OCI-LY7 (cell line): Measurements from ENCODE around the gene LPCAT3. TPM values are rescaled to one million over a fixed set of nuclear protein-coding genes. Genes with fewer than 3 reads are reported as not detected.

Experiments used
- BruUV-seq: library from RNA; stranded (reverse); fragments of 400-500 nt; replicated peaks from 2 replicates; lab custom pipeline; 2021; lab: Mats Ljungman, UMichigan
- CTCF ChIA-PET: fragments of 300-600 bp; sonication (Branson Sonifier 250); formaldehyde crosslinking; loops from one replicate; lab custom pipeline; 2022; ENCODE audit warnings: antibody characterized with exemption; ENCODE audit not compliant: unreplicated experiment; lab: Charles Lee
- POLR2A ChIA-PET: fragments of 300-600 bp; sonication (Branson Sonifier 250); formaldehyde crosslinking; loops from one replicate; lab custom pipeline; 2022; ENCODE audit warnings: antibody characterized with exemption; lab: Charles Lee
- DNase-seq: peaks from one replicate; pipeline ENCODE4 v3.0.0-alpha.2; 2015; ENCODE audit warnings: low spot score
- H2AFZ ChIP-seq: fragments of 200-600 bp; sonication (generic), shearing (Covaris generic); 2 replicates; pipeline ENCODE4 v1.6.1; 2014; ENCODE audit warnings: mild to moderate bottlenecking, antibody characterized with exemption, low read length, moderate library complexity
- H3K27ac ChIP-seq: fragments of 200-600 bp; sonication (generic); 2 replicates; pipeline ENCODE4 v1.5.1; 2014; ENCODE audit warnings: mixed run types, low read depth, mild to moderate bottlenecking, moderate library complexity, low read length, inconsistent platforms; ENCODE audit not compliant: poor library complexity, severe bottlenecking
- H3K36me3 ChIP-seq: fragments of 200-600 bp; sonication (generic); 2 replicates; pipeline ENCODE4 v1.6.1; 2014; ENCODE audit warnings: mild to moderate bottlenecking, antibody characterized with exemption, low read length, moderate library complexity, mixed read lengths; ENCODE audit not compliant: insufficient read depth
- H3K4me1 ChIP-seq: fragments of 200-600 bp; sonication (generic); 2 replicates; pipeline ENCODE4 v1.5.1; 2014; ENCODE audit warnings: mild to moderate bottlenecking, low read length; ENCODE audit not compliant: insufficient read depth, poor library complexity, severe bottlenecking
- H3K4me2 ChIP-seq: fragments of 200-600 bp; sonication (generic); 2 replicates; pipeline ENCODE4 v1.6.1; 2014; ENCODE audit warnings: mild to moderate bottlenecking, low read length
- H3K4me3 ChIP-seq: fragments of 200-600 bp; sonication (generic); 2 replicates; pipeline ENCODE4 v1.5.1; 2014; ENCODE audit warnings: mild to moderate bottlenecking, low read depth, low read length; ENCODE audit not compliant: poor library complexity, severe bottlenecking
- H3K79me2 ChIP-seq: fragments of 200-600 bp; sonication (generic); 2 replicates; pipeline ENCODE4 v1.6.1; 2016; ENCODE audit warnings: low read depth, mild to moderate bottlenecking, low read length, moderate library complexity, mixed read lengths; ENCODE audit not compliant: insufficient read depth
- H3K9me2 ChIP-seq: fragments of 200-600 bp; sonication (generic); 2 replicates; pipeline ENCODE4 v1.6.1; 2016; ENCODE audit warnings: mild to moderate bottlenecking, low read length, mixed read lengths; ENCODE audit not compliant: insufficient read depth
- H3K9me3 ChIP-seq: fragments of 200-600 bp; sonication (generic); 2 replicates; pipeline ENCODE4 v1.6.1; 2014; ENCODE audit warnings: mild to moderate bottlenecking, mixed run types, low read length, mixed read lengths
- H4K20me1 ChIP-seq: fragments of 200-600 bp; sonication (generic); 2 replicates; pipeline ENCODE4 v1.6.1; 2014; ENCODE audit warnings: mild to moderate bottlenecking, antibody characterized with exemption, low read length, moderate library complexity, mixed read lengths; ENCODE audit not compliant: insufficient read depth
- EZH2phosphoT487 ChIP-seq: fragments of 200-600 bp; sonication (generic); IDR thresholded peaks from 2 replicates; pipeline ENCODE4 v1.6.1; 2018; ENCODE audit warnings: low read depth, borderline replicate concordance, mild to moderate bottlenecking, mixed run types, antibody characterized with exemption, low read length, moderate library complexity, mixed read lengths
- intact Hi-C: fragments of 100-400 bp; cut with micrococcal nuclease; formaldehyde crosslinking; loops from one replicate; pipeline ENCODE4 v1.10.0; 2022; ENCODE audit not compliant: unreplicated experiment
- total RNA-seq, 2 experiments: library from RNA; depleted of rRNA in 1 of 2; stranded (reverse); fragments of >200 nt in 1 of 2; shearing (Covaris generic) in 1 of 2; gene quantifications; 2 replicates each; pipeline ENCODE4 v1.2.3, GENCODE V29; 2014 to 2022
- TF ChIP-seq, protein P1 (sequence below): fragments of 200-600 bp; sonication (generic); conservative IDR thresholded peaks from 2 replicates; pipeline ENCODE4 v1.5.1; 2014; ENCODE audit warnings: mild to moderate bottlenecking, antibody characterized with exemption, low read length, moderate library complexity, mixed read lengths

The LPCAT3 gene
- total RNA-seq, 2 experiments from 2014 or later, result 17.4 to 29.7 TPM

DNA sequence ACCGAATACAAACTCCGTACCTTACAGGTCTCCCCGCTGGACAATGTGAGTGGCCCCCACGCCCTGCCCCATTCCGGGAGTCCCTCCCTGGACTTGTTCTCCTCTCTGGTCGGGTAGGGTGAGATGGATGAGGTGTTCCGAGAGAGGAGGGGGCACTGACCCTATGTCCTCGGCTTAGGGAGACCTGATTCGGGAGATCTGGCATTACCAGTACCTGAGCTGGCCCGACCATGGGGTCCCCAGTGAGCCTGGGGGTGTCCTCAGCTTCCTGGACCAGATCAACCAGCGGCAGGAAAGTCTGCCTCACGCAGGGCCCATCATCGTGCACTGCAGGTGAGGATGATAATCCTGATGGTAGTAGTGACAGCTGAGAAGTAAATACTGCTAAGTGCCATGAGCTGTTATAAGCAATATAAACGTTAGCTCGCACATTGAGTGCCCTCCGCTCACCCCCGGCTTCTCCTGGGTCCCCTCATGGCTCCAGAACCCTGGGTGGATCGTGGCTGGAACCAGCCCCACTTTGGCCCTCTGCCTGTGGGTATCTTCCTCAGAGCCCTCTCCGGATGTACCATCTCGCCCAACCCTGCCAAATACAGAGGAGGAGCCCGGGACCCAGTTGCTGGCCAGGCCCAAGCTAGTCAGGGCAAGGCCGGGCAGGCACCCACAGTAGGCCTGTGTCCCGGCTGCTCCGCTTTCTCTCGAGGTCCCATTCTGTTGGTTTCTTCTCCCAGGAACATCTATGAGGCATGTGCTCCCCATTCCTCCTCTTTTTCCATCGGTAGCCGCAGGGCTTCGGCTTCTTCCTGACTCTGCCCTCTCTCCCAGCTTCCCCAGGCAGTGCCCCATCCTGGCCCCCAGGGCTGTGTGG lies 60.3 kb downstream of the LPCAT3 start:
- Histone ChIP-seq H3K9me2 (no peaks in the 10 kb centered on the region), H3K36me3 (no peaks in the 10 kb centered on the region), H2AFZ (no peak overlapping the region), H3K4me1 (peaks cover 87% of the 10 kb centered on the region), H4K20me1 (no peaks in the 10 kb centered on the region), H3K79me2 (no peaks in the 10 kb centered on the region), H3K4me3 (peak overlapping the region; percentile 55), H3K9me3 (no peaks in the 10 kb centered on the region), H3K27ac (peak overlapping the region; percentile 63), H3K4me2 (peak overlapping the region; percentile 75)
- no peak for TF ChIP-seq EZH2phosphoT487
- TF ChIP-seq, protein P1, sequence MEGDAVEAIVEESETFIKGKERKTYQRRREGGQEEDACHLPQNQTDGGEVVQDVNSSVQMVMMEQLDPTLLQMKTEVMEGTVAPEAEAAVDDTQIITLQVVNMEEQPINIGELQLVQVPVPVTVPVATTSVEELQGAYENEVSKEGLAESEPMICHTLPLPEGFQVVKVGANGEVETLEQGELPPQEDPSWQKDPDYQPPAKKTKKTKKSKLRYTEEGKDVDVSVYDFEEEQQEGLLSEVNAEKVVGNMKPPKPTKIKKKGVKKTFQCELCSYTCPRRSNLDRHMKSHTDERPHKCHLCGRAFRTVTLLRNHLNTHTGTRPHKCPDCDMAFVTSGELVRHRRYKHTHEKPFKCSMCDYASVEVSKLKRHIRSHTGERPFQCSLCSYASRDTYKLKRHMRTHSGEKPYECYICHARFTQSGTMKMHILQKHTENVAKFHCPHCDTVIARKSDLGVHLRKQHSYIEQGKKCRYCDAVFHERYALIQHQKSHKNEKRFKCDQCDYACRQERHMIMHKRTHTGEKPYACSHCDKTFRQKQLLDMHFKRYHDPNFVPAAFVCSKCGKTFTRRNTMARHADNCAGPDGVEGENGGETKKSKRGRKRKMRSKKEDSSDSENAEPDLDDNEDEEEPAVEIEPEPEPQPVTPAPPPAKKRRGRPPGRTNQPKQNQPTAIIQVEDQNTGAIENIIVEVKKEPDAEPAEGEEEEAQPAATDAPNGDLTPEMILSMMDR, result no peak
- no peak for DNase-seq
- ChIA-PET POLR2A (interaction anchor here (0.8 to 9.3 kb wide), 6 partner anchors 9 to 106 kb away, joined by 3 to 155 read pairs (median 6); partner anchors contain the start of genes C12orf57, RNU7-1, SPSB2 and USP5), CTCF (interaction anchor here (10.6 kb wide), 1 partner anchor 12 kb away, joined by 110 read pairs; the partner anchor contains the start of genes C12orf57 and RNU7-1)
- intact Hi-C loops, result no loop called here
- no TSS peak for BruUV-seq

DNA sequence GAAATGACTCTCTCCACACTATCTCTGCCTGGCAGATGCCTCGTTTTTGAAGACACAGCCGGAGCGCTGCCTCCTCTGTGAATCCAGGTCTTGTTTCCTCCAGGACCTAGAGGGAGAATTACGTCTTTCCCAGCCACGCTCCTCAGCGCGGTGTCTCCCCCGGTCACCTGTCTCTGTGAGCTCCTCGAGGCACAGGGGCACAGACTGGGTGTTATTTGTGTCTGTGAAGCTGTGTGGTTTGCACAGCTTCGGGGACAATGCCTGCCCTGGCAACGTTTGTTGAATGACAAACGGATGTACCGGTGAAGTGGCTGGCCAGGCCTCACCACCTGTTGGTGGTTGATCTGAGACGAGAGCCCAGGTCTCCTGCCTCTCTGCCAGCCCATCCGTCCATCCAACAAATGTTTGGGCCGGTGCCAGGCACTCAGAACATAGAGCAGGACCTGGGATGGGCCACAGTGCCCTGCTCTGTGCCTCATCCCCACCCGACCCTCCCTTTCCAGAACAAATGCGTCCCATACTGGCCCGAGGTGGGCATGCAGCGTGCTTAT lies 61.0 kb downstream of the LPCAT3 start:
- no TSS peak for BruUV-seq
- Histone ChIP-seq H3K9me2 (no peaks in the 10 kb centered on the region), H3K27ac (no peak overlapping the region), H3K4me2 (0 out of 2 replicates have a peak overlapping the region, but pooled peaks have one; percentile 75), H3K79me2 (no peaks in the 10 kb centered on the region), H4K20me1 (no peaks in the 10 kb centered on the region), H3K4me1 (peaks cover 90% of the 10 kb centered on the region), H3K36me3 (no peaks in the 10 kb centered on the region), H3K9me3 (no peaks in the 10 kb centered on the region), H2AFZ (no peak overlapping the region), H3K4me3 (no peak overlapping the region)
- intact Hi-C loops, result no loop called here
- no peak for TF ChIP-seq EZH2phosphoT487
- TF ChIP-seq, protein P1, result no peak
- CTCF ChIA-PET, result interaction anchor here (10.6 kb wide), 1 partner anchor 12 kb away, joined by 110 read pairs; the partner anchor contains the start of genes C12orf57 and RNU7-1
- DNase-seq, result no peak
- POLR2A ChIA-PET, result interaction anchor here (1.1 to 9.3 kb wide), 2 partner anchors 12 kb away, joined by 4 to 155 read pairs; partner anchors contain the start of genes C12orf57 and RNU7-1
